HEK293 (cell line): Measurements from ENCODE around the gene HNRNPUL1.
A peak's percentile ranks its signal among the peaks of the same experiment; 100 is the strongest.

Source experiments
- OSR2 ChIP-seq: fragments of 450-650 bp; formaldehyde crosslinking; IDR thresholded peaks from 2 replicates; pipeline ENCODE4 v1.5.1; 2016; ENCODE audit warnings: missing biosample characterization, missing genetic modification characterization
- SP3 ChIP-seq: fragments of 450-650 bp; formaldehyde crosslinking; IDR thresholded peaks from 2 replicates; pipeline ENCODE4 v1.5.1; 2016; ENCODE audit warnings: missing biosample characterization, missing genetic modification characterization
- YY2 ChIP-seq: fragments of 450-650 bp; formaldehyde crosslinking; IDR thresholded peaks from 2 replicates; pipeline ENCODE4 v1.5.1; 2016; ENCODE audit warnings: missing biosample characterization, missing genetic modification characterization
- ZFP37 ChIP-seq: fragments of 450-650 bp; formaldehyde crosslinking; IDR thresholded peaks from 2 replicates; pipeline ENCODE4 v1.5.1; 2016; ENCODE audit warnings: missing biosample characterization, missing genetic modification characterization
- ZNF132 ChIP-seq: fragments of 450-650 bp; formaldehyde crosslinking; IDR thresholded peaks from 2 replicates; pipeline ENCODE4 v1.5.1; 2017; ENCODE audit warnings: missing biosample characterization, missing genetic modification characterization, borderline replicate concordance
- ZNF140 ChIP-seq: fragments of 450-650 bp; formaldehyde crosslinking; IDR thresholded peaks from 2 replicates; pipeline ENCODE4 v1.5.1; 2016; ENCODE audit warnings: missing biosample characterization, missing genetic modification characterization
- ZNF157 ChIP-seq: fragments of 450-650 bp; formaldehyde crosslinking; IDR thresholded peaks from 2 replicates; pipeline ENCODE4 v1.5.1; 2016; ENCODE audit warnings: missing biosample characterization, missing genetic modification characterization
- ZNF174 ChIP-seq: fragments of 450-650 bp; formaldehyde crosslinking; IDR thresholded peaks from 2 replicates; pipeline ENCODE4 v1.5.0; 2017; ENCODE audit warnings: missing biosample characterization, mild to moderate bottlenecking, missing genetic modification characterization
- ZNF175 ChIP-seq: fragments of 450-650 bp; formaldehyde crosslinking; IDR thresholded peaks from 2 replicates; pipeline ENCODE4 v1.5.1; 2016; ENCODE audit warnings: missing biosample characterization, missing genetic modification characterization
- ZNF24 ChIP-seq: fragments of 450-650 bp; formaldehyde crosslinking; IDR thresholded peaks from 2 replicates; pipeline ENCODE4 v1.5.1; 2016; ENCODE audit warnings: missing biosample characterization, missing genetic modification characterization
- ZNF302 ChIP-seq: fragments of 450-650 bp; formaldehyde crosslinking; IDR thresholded peaks from 2 replicates; pipeline ENCODE4 v1.5.1; 2016; ENCODE audit warnings: missing biosample characterization, missing genetic modification characterization, low read depth
- ZNF354C ChIP-seq: fragments of 450-650 bp; formaldehyde crosslinking; IDR thresholded peaks from 2 replicates; pipeline ENCODE4 v1.5.1; 2016; ENCODE audit warnings: missing biosample characterization, missing genetic modification characterization, low read depth, borderline replicate concordance
- ZNF416 ChIP-seq: fragments of 450-650 bp; formaldehyde crosslinking; IDR thresholded peaks from 2 replicates; pipeline ENCODE4 v1.5.1; 2016; ENCODE audit warnings: missing biosample characterization, missing genetic modification characterization
- ZNF48 ChIP-seq: fragments of 450-650 bp; formaldehyde crosslinking; IDR thresholded peaks from 2 replicates; pipeline ENCODE4 v1.5.1; 2016; ENCODE audit warnings: missing biosample characterization, missing genetic modification characterization
- ZNF610 ChIP-seq: fragments of 450-650 bp; formaldehyde crosslinking; IDR thresholded peaks from 2 replicates; pipeline ENCODE4 v1.5.1; 2016; ENCODE audit warnings: missing biosample characterization, missing genetic modification characterization, borderline replicate concordance
- ZNF623 ChIP-seq: fragments of 450-650 bp; formaldehyde crosslinking; IDR thresholded peaks from 2 replicates; pipeline ENCODE4 v1.5.1; 2016; ENCODE audit warnings: missing biosample characterization, missing genetic modification characterization
- ZNF658 ChIP-seq: fragments of 450-650 bp; formaldehyde crosslinking; IDR thresholded peaks from 2 replicates; pipeline ENCODE4; 2016; ENCODE audit warnings: missing biosample characterization, missing genetic modification characterization
- ZNF677 ChIP-seq: fragments of 450-650 bp; IDR thresholded peaks from 2 replicates; pipeline ENCODE4 v1.5.0; 2018; ENCODE audit warnings: missing biosample characterization, mild to moderate bottlenecking, missing genetic modification characterization, moderate library complexity
- ZNF76 ChIP-seq: fragments of 450-650 bp; formaldehyde crosslinking; IDR thresholded peaks from 2 replicates; pipeline ENCODE4; 2016; ENCODE audit warnings: low read depth, missing biosample characterization, missing genetic modification characterization, borderline replicate concordance
- ZNF830 ChIP-seq: fragments of 450-650 bp; IDR thresholded peaks from 2 replicates; pipeline ENCODE4 v1.5.0; 2018; ENCODE audit warnings: missing biosample characterization, missing genetic modification characterization, low read depth, mild to moderate bottlenecking, moderate library complexity
- ZSCAN18 ChIP-seq: fragments of 450-650 bp; formaldehyde crosslinking; IDR thresholded peaks from 2 replicates; pipeline ENCODE4 v1.5.1; 2016; ENCODE audit warnings: missing biosample characterization, missing genetic modification characterization
- ZSCAN30 ChIP-seq: fragments of 450-650 bp; IDR thresholded peaks from 2 replicates; pipeline ENCODE4 v1.5.1; 2018; ENCODE audit warnings: missing biosample characterization, mild to moderate bottlenecking, missing genetic modification characterization, moderate library complexity
- ZSCAN5A ChIP-seq: fragments of 450-650 bp; formaldehyde crosslinking; IDR thresholded peaks from 2 replicates; pipeline ENCODE4 v1.5.1; 2016; ENCODE audit warnings: missing biosample characterization, missing genetic modification characterization
- TF ChIP-seq, protein P1 (sequence below): fragments of 450-650 bp; formaldehyde crosslinking; IDR thresholded peaks from 2 replicates; pipeline ENCODE4 v1.5.1; 2017; ENCODE audit warnings: missing biosample characterization, missing genetic modification characterization
- TF ChIP-seq, protein P2 (sequence below): fragments of 450-650 bp; formaldehyde crosslinking; IDR thresholded peaks from 2 replicates; pipeline ENCODE4 v1.5.1; 2016; ENCODE audit warnings: missing biosample characterization, missing genetic modification characterization
- TF ChIP-seq, protein P3 (sequence below): fragments of 450-650 bp; formaldehyde crosslinking; IDR thresholded peaks from 2 replicates; pipeline ENCODE4 v1.5.1; 2016; ENCODE audit warnings: missing biosample characterization, missing genetic modification characterization
- TF ChIP-seq, protein P4 (sequence below): sonication (generic); formaldehyde crosslinking; IDR thresholded peaks from 2 replicates; pipeline ENCODE4 v1.8.1; 2022; ENCODE audit warnings: mild to moderate bottlenecking, moderate library complexity, missing genetic modification reagents

The HNRNPUL1 gene

DNA sequence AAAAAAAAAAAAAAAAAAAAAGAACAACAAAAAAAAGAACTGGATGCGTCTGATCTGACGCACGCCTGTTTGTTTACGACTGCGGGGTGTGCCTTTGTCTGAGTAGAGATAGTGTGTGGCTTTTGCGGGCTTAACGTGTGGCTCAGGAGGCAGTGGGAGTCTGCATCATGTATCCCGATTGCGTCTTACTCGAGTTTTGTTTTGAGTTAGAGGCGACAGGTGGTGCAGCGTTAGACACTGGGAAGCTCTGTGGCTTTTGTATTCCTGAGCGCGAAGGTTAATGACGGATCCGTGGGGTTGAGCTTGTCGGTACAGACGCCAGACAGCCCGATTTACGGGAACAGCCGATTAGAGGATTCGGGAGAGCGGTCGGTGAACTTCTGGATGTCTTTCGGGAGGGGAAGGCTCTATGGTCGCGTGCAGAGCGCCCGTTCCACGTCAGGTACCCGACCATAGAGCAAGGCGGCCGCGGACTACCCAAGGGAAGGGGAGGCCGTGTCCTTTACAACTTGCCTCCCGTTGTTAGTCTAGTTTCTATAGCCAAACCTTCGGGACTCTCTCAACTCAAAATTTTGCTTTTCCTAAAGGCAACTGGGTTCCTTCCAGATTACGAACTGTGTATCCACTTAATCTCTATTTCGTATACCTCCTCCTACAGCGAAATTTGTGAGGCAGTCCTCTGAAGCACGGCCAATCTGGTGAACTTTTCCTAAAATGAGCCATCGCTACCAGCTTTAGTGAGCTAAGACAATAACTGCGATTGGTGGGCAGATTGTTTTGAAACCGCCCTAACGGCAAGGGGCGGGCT lies 926 bp upstream of the HNRNPUL1 start (continued):
- TF ChIP-seq ZNF48 (tag by site-specific recombination) (no peak), ZNF76 (peak; percentile 59), ZNF354C (tag by site-specific recombination) (no peak), OSR2 (no peak), ZNF140 (no peak), ZNF677 (tag by site-specific recombination) (no peak), ZNF416 (tag by site-specific recombination) (no peak), ZNF132 (tag by site-specific recombination) (no peak), ZNF658 (tag by site-specific recombination) (no peak), ZNF623 (no peak; the same call in 1 of the 2 replicates), ZNF610 (tag by site-specific recombination) (peak; percentile 63; the same call in 1 of the 2 replicates), ZNF24 (tag by site-specific recombination) (0 out of 2 replicates have a peak, but pooled peaks have one; percentile 22), ZSCAN5A (tag by site-specific recombination) (no peak), SP3 (tag by site-specific recombination) (no peak), ZFP37 (tag by site-specific recombination) (0 out of 2 replicates have a peak, but pooled peaks have one; percentile 57), ZSCAN18 (tag by site-specific recombination) (no peak), ZNF830 (tag by site-specific recombination) (no peak), ZNF157 (tag by site-specific recombination) (no peak), YY2 (tag by site-specific recombination) (no peak), ZNF302 (tag by site-specific recombination) (0 out of 2 replicates have a peak, but pooled peaks have one; percentile 51), ZNF174 (tag by site-specific recombination) (no peak), ZSCAN30 (tag by site-specific recombination) (peak; percentile 17; the same call in 1 of the 2 replicates), ZNF175 (tag by site-specific recombination) (no peak)
- TF ChIP-seq, protein P1, sequence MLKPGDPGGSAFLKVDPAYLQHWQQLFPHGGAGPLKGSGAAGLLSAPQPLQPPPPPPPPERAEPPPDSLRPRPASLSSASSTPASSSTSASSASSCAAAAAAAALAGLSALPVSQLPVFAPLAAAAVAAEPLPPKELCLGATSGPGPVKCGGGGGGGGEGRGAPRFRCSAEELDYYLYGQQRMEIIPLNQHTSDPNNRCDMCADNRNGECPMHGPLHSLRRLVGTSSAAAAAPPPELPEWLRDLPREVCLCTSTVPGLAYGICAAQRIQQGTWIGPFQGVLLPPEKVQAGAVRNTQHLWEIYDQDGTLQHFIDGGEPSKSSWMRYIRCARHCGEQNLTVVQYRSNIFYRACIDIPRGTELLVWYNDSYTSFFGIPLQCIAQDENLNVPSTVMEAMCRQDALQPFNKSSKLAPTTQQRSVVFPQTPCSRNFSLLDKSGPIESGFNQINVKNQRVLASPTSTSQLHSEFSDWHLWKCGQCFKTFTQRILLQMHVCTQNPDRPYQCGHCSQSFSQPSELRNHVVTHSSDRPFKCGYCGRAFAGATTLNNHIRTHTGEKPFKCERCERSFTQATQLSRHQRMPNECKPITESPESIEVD (tag by site-specific recombination): no peak
- TF ChIP-seq, protein P2, sequence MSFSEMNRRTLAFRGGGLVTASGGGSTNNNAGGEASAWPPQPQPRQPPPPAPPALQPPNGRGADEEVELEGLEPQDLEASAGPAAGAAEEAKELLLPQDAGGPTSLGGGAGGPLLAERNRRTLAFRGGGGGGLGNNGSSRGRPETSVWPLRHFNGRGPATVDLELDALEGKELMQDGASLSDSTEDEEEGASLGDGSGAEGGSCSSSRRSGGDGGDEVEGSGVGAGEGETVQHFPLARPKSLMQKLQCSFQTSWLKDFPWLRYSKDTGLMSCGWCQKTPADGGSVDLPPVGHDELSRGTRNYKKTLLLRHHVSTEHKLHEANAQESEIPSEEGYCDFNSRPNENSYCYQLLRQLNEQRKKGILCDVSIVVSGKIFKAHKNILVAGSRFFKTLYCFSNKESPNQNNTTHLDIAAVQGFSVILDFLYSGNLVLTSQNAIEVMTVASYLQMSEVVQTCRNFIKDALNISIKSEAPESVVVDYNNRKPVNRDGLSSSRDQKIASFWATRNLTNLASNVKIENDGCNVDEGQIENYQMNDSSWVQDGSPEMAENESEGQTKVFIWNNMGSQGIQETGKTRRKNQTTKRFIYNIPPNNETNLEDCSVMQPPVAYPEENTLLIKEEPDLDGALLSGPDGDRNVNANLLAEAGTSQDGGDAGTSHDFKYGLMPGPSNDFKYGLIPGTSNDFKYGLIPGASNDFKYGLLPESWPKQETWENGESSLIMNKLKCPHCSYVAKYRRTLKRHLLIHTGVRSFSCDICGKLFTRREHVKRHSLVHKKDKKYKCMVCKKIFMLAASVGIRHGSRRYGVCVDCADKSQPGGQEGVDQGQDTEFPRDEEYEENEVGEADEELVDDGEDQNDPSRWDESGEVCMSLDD: peak; percentile 58; the same call in 1 of the 2 replicates
- TF ChIP-seq, protein P3, sequence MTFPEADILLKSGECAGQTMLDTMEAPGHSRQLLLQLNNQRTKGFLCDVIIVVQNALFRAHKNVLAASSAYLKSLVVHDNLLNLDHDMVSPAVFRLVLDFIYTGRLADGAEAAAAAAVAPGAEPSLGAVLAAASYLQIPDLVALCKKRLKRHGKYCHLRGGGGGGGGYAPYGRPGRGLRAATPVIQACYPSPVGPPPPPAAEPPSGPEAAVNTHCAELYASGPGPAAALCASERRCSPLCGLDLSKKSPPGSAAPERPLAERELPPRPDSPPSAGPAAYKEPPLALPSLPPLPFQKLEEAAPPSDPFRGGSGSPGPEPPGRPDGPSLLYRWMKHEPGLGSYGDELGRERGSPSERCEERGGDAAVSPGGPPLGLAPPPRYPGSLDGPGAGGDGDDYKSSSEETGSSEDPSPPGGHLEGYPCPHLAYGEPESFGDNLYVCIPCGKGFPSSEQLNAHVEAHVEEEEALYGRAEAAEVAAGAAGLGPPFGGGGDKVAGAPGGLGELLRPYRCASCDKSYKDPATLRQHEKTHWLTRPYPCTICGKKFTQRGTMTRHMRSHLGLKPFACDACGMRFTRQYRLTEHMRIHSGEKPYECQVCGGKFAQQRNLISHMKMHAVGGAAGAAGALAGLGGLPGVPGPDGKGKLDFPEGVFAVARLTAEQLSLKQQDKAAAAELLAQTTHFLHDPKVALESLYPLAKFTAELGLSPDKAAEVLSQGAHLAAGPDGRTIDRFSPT (tag by site-specific recombination): no peak
- TF ChIP-seq, protein P4, sequence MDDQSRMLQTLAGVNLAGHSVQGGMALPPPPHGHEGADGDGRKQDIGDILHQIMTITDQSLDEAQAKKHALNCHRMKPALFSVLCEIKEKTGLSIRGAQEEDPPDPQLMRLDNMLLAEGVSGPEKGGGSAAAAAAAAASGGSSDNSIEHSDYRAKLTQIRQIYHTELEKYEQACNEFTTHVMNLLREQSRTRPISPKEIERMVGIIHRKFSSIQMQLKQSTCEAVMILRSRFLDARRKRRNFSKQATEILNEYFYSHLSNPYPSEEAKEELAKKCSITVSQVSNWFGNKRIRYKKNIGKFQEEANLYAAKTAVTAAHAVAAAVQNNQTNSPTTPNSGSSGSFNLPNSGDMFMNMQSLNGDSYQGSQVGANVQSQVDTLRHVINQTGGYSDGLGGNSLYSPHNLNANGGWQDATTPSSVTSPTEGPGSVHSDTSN (CRISPR knock-in tag): no peak
